KG1 (cell line): Measurements from ENCODE around the gene NT5C1A.

Experiments
- DNase-seq: peaks from one replicate; lab custom pipeline; 2025; lab: John Stamatoyannopoulos, UW

Gene NT5C1A

GRCh38 chr1:39671793-39672550 lies at the start of gene NT5C1A:
NT5C1A (minus strand) TSS chr1:39672107; CDS start chr1:39672038, 69 bp downstream.
- no peak for DNase-seq

GRCh38 chr1:39721664-39722063 lies 49.8 kb upstream of the NT5C1A start:
- DNase-seq = no peak

DNA sequence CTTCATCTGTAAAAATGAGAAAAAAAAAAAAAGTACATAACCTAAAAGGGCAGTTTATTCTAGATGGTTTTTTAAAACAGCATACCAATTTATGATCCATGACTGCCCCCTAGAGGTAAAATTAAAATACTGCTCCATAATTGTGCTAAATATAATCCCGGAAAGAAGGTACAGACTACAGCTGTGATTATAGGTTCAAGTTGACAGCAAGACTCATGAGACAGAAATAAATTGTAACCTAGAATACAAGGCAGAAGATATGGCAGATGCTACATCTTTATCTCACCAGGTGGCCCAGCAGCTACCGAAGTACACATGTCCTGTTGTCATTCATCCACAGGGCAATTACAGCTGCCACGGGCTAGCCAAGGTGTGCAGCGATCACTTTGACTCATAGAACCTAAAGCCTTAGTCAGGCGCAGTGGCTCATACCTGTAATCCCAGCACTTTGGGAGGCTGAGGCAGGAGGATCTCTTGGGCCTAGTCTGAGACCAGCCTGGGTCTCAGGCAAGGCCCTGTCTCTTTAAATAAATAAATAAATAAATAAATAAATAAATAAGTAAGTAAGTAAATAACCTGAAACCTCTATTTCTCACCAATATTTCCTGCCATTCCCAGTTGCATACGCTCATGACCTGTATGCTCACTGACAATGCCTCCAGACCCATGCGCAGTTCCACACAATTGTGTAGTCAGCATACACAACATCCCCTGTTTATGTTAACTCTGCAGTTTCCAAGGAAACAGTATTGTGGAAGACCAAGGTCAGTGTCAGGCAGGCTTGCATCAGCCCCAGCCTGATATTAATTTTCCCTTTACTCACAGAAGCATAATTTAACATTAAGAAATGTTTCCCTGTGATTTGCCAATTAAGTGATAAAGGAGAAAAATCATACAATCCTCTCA lies 48.4 kb upstream of the NT5C1A start:
- DNase-seq = peak; percentile 59

GRCh38 chr1:39717809-39718208 lies 45.9 kb upstream of the NT5C1A start:
- no peak for DNase-seq

DNA sequence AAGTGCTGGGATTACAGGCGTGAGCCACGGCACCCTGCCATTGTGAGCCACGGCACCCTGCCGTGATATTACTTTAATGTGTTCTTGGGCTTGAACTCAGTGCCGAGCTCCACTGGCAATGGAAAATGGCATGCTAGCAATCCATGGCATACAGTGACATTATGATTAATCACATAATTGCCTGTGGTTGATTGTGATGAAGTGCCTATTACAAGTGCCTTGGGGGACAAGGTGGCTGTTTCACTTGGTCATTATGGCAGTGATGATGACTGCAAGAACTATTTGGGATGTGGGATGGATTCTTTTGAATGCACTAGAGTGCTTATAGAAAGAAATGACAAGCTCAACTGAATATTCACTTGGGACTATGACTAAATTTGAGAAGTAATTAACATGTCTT lies 41.6 kb upstream of the NT5C1A start:
- DNase-seq = no peak

GRCh38 chr1:39711966-39712340 lies 40.0 kb upstream of the NT5C1A start:
- DNase-seq = no peak

DNA sequence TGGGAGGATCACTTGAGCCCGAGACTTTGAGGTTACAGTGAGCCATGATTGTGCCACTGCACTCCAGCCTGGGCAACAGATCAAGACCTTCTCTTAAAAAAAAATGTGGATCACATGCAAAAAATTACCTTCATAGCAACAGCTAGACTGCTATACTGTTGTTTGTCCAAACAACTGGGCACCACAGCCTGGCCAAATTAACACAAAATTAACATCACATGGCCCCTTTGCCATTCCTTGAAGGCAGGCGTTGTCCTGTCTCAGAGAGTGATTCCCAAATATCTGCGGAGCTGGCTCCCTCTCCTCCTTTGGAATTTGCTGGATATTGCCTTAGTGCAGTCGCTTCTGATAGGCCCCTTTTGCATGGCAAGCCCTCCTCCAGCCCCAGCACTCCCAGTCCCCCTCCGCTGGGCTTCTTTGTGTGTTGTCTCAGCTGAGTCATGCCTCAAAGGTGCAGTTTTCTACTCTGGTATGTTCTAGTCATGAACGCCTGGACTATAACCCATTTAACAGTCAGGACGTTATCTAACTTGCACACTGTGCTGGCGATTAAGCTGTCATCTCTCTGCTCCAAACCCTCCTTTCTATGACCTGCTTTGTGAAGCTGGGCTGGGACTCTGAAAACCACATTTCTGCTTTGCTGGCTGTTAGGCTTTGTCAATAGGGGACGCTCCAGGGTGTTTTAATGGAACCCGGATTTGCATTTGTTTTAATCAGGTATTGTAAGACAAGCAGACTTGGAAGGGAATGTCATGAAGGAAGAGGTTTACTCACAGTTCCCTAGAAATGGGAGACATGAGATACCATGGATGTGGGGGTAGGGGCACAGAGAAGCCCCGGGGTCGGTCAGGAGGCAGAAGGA lies 39.4 kb upstream of the NT5C1A start:
- DNase-seq = no peak

DNA sequence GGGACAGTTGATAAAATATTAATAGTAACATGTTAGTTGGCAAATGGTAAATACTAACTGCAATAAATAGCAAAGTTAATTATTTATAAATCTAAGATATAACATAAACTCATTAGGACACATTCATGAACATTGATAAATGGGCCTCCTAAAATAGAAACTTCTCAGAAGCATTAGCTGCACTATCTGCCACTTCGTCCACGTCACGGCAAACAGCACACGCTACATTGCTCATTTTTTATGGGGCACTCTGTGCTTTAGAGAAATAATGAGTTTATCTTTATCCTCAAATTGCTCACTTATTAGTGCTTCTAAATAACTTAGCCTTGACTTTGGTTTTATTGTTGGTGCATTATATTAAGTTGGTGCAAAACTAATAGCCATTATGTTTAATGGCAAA lies 35.6 kb upstream of the NT5C1A start:
- no peak for DNase-seq

GRCh38 chr1:39704757-39705156 lies 32.9 kb upstream of the NT5C1A start:
- no peak for DNase-seq

DNA sequence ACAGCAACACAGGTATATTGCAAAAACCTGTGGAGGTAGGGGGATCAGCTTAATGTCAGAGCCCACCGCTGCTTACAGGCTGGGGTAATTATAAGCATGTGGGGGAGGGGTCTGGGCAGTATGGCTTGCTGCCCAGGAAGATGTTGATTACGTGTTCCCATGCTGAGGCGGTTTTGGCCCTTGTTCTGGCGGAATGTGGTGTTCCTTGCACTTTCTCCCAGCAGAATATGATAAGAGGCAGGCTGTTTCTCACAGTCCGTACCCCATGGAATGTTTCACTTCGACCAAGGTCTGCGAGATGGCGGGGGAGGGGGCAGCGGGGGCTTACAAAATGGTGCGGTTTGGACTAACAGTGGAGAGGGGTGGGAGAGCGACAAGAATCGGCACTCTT lies 29.1 kb upstream of the NT5C1A start:
- no peak for DNase-seq

DNA sequence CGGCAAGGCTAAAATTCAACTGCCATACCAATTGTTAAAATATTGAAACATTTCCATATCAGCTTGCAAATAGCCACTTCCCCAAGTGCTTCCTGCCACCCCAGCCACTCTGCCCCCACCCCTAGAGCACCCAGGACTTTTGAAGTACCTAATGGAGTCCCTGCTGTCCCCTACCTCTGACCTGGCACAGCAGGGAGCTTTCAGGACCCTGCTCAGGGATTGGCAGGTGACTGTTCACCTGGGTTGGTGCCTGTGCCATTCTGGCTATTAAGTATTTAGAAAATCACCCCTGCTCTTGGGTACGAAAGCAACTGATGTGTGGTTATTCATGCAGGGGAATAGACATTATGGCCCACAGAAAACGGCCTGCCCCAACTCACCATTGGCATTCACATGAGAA lies 28.4 kb upstream of the NT5C1A start:
- DNase-seq = no peak

- no peak for DNase-seq
These were observed 27.5 kb upstream of the NT5C1A start for GRCh38 chr1:39699419-39699818.

GRCh38 chr1:39698568-39698967 lies 26.7 kb upstream of the NT5C1A start:
- DNase-seq = no peak

DNA sequence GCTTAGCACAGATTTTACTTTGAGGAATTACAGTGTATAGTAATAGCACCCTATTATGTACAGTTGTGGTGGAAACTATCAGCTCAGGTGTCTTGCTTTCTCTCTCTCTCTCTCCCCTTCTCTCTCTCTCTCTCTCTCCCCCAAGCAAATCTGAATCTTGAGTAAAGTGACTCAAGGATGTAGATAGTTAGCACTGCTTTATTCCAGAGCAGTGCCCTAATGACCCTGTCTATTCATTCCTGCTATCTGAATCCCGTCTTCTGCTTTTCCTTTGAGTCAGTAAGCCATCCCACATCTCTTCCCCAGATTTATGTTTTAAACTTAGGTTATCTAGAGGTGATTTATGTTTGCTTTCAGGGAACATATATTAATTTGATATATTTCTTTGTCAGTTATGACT lies 24.5 kb upstream of the NT5C1A start:
- DNase-seq = no peak

DNA sequence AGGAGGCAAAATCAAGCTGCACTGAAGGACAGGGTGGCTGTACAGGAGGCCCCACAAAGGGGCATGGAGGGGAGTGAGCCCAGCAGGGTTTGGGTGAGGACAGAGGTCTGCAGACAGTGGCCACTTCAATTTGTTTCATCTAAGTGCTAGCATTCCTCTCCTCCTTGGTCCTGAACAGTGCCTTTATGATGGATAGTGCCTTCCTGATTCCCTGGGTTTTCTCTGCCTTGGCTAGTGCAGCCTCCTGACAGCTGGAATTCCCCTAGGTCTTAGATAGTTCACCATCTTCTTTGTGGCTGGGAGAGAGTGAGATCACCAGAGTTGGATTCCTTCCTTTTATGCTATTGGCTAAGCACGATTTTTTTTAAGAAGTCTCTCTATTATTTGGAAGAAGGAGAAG lies 23.1 kb upstream of the NT5C1A start:
- DNase-seq = no peak

DNA sequence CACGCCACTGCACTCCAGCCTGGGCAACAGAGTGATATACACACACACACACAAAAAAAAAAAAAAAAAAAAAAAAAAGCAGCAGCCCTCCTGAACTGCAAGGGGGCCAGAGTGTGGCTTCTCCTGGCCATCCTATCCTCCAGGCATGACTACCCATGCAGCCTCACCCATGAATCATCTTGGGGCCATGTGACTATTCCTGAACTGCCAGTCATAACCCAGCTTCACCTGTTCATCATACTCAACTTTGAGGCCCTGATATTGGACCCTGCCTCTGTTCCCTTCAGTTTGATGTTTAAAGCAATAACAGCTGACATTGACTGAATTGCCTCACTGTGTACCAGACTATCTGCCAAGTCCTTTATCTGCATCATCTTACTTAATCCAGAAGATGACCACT lies 22.1 kb upstream of the NT5C1A start:
- DNase-seq = no peak

- no peak for DNase-seq
These were observed 20.5 kb upstream of the NT5C1A start for GRCh38 chr1:39692152-39693074.

DNA sequence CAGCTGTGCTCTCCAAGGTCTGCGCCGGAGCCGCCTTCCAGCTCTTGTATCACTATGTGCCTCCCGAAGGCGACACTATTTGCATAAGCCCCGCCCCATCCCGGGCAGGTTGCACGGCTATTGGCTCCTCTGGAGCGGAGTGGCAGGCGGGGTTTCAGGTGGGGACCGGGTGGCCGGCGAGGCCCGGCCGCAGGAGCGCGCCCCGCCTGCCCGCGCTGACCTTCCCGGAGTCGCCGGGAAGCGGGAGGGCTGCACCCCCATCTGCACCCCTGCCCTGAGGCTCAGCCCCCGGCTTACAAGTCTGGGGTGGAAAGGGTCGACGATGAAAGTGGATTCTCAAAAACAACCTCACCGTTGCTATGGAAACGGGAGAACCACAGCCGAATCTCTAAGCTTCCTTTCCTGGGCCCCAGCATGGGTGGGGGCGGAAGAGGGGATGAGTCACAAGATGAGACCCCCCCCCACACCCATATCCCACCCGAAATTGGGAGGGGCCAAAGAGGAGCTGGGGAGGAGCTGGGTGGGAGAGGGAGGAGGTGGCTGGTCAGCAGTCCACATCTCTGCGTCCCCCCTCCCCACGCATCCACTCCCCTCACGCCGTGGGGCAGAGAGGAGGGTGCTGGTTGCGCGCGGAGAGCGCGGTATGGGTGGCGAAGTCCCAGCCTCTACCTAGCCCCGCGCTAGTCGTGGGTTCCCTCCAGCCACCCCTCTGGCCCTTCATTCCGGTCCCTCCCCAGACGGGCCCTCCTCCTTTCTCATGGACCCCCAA lies 19.7 kb upstream of the NT5C1A start, which contains the start of gene HPCAL4:
HPCAL4 (minus strand) TSS at position 51 of the 769 bp plus-strand sequence. CDS start 6,830 bp downstream, outside the sequence.
- DNase-seq = no peak

DNA sequence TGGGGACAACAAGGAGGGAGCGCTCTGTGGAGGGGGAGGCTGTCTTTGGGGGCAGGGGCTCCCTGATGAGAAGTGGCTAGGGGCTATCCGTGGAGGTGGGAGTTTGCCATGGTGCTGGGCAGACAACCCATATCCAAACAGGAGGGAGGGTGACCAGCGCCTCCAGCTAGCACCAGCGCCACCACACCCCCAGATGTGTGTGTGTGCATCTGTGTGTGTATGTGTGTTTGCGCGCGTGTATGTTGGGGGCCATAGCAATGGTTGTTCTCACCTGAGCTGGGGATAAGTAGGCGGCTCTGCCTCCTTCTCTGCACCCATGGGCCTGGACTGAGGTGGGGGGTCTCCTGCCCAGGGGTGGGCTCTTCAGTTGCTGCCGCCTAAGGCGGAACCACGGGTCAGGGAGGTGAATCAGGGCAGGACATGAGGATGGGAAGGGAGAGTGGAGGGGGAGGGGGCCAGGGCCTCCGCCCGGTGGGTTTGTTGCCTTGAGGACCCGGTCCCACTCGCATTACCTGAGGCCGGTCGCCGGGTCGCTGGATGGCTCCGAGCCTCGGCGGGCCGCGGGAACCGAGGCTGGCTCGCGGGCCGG lies 19.0 kb upstream of the NT5C1A start:
- DNase-seq = no peak

DNA sequence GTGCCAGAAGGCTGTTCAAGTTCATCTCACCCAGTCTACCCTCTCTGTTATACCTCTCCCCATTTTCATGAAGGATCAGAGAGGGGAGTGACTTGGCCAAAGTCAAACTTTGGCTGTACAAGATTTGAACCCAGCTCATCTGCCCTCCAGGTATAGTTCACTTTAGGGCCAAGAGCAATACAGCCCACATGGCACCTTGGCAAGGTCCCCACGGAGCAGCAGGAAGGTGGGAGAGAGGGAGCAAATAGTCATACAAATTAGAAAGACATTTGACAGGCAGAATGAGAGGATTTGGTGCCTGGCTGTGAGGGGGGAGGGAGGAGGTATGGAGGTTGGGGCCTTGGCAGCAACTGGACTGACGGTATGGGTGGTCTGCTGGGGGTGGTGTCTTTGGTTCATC lies 18.3 kb upstream of the NT5C1A start:
- no peak for DNase-seq
